Pulmonary artery endothelial cell (primary cell): ENCODE results near the gene OR51I1. TPM values are rescaled to one million over a fixed set of nuclear protein-coding genes. Genes with fewer than 3 reads are reported as not detected.

Experiments used
- total RNA-seq: library from RNA; depleted of rRNA; stranded (reverse); fragments of >200 nt; gene quantifications from 2 replicates; pipeline ENCODE4 v1.2.3, GENCODE V29; 2014

OR51I1 gene
- total RNA-seq, 1 donor from 2014 or later = not detected

Other genes with a start within 250 kb of the OR51I1 start
- gene OR51V1, start 240.8 kb downstream of the OR51I1 start, total RNA-seq = not detected in 2 replicates
- gene HBB, start 214.4 kb downstream of the OR51I1 start, total RNA-seq = not detected in 2 replicates
- not detected in 2 replicates for gene HBD, start 207.0 kb downstream of the OR51I1 start, total RNA-seq
- gene HBG1, start 191.7 kb downstream of the OR51I1 start, total RNA-seq = not detected in 2 replicates
- not detected in 2 replicates for gene HBG2, start 186.7 kb downstream of the OR51I1 start, total RNA-seq
- not detected in 2 replicates for gene HBE1, start 171.6 kb downstream of the OR51I1 start, total RNA-seq
- not detected in 2 replicates for gene OR51B4, start 139.6 kb downstream of the OR51I1 start, total RNA-seq
- gene OR51B2, start 117.2 kb downstream of the OR51I1 start, total RNA-seq = not detected in 2 replicates
- gene OR51B5, start 98.0 kb downstream of the OR51I1 start, total RNA-seq = not detected in 2 replicates
- gene OR51B6, start 90.0 kb downstream of the OR51I1 start, total RNA-seq = not detected in 2 replicates
- gene OR51M1, start 57.7 kb downstream of the OR51I1 start, total RNA-seq = not detected in 2 replicates
- gene OR51Q1, start 19.4 kb downstream of the OR51I1 start, total RNA-seq = not detected in 2 replicates
- gene OR51I2, start 7.8 kb upstream of the OR51I1 start, total RNA-seq = not detected in 2 replicates
- not detected in 2 replicates for gene OR52D1, start 47.2 kb upstream of the OR51I1 start, total RNA-seq
- not detected in 2 replicates for gene UBQLN3, start 68.4 kb upstream of the OR51I1 start, total RNA-seq
- 0.04 TPM in 1 of 2 replicates, not detected in the other for gene UBQLNL, start 75.2 kb upstream of the OR51I1 start, total RNA-seq
- not detected in 2 replicates for gene OR52H1, start 107.0 kb upstream of the OR51I1 start, total RNA-seq
- not detected in 2 replicates for gene OR52B6, start 139.4 kb upstream of the OR51I1 start, total RNA-seq
- 2.0 TPM in 2 replicates for gene TRIM6, start 155.1 kb upstream of the OR51I1 start, total RNA-seq
- gene TRIM34, start 183.5 kb upstream of the OR51I1 start, total RNA-seq = 11.3 and 12.9 TPM in 2 replicates
- 56.6 and 77.9 TPM in 2 replicates for gene TRIM5, start 243.6 kb upstream of the OR51I1 start, total RNA-seq
- 116 and 129 TPM in 2 replicates for gene TRIM22, start 248.3 kb upstream of the OR51I1 start, total RNA-seq